K562 (cell line): ENCODE measurements around the gene PACSIN1.

Experiments
- CTCF ChIP-seq, 3 experiments: IDR thresholded peaks in 2 of 3; conservative IDR thresholded peaks in 1 of 3; 2 replicates each; pipeline ENCODE4 v1.5.1; 2011 to 2012; ENCODE audit warnings: low read length in 3 of 3, mild to moderate bottlenecking in 3 of 3, control low read depth in 2 of 3, improper control_type of control experiment in 1 of 3, inconsistent platforms in 1 of 3, low read depth in 1 of 3, mixed read lengths in 1 of 3, moderate library complexity in 1 of 3; ENCODE audit not compliant: insufficient read depth in 2 of 3
- ZNF224 ChIP-seq: sonication (generic); formaldehyde crosslinking; IDR thresholded peaks from 2 replicates; pipeline ENCODE4 v1.8.0; 2022; ENCODE audit warnings: mild to moderate bottlenecking, missing genetic modification reagents

- TF ChIP-seq CTCF (IDR thresholded peaks at IDR 0.05 in 2 of 3, conservative IDR thresholded peaks at IDR 0.05 in 1 of 3; ENCODE audit: insufficient read depth in 2 of 3, low read depth in 1 of 3, low read length in 3 of 3) (0 out of 6 replicates have a peak, but pooled peaks of 1 of the 3 experiments have one; percentile 7), ZNF224 (no peak)
These were observed 19.6 kb downstream of the PACSIN1 start for GRCh38 chr6:34485321-34486060.
